GM23248 (cell line): ENCODE measurements around the gene PSMA5. TPM values are rescaled to one million over a fixed set of nuclear protein-coding genes. Genes with fewer than 3 reads are reported as not detected.

Experiments used
- DNase-seq: peaks from one replicate; pipeline ENCODE4 v3.0.0-alpha.2; 2015
- H2AFZ ChIP-seq: fragments of 200-600 bp; sonication (generic); 2 replicates; pipeline ENCODE4 v1.6.1; 2016; ENCODE audit warnings: antibody characterized with exemption
- H3F3A ChIP-seq: fragments of 200-600 bp; sonication (generic); 2 replicates; pipeline ENCODE4 v1.6.1; 2016; ENCODE audit warnings: mild to moderate bottlenecking, antibody characterized with exemption, mixed run types; ENCODE audit not compliant: insufficient read depth
- H3K27ac ChIP-seq: fragments of 200-600 bp; sonication (generic); 2 replicates; pipeline ENCODE4 v1.5.1; 2016; ENCODE audit warnings: mild to moderate bottlenecking
- H3K27me3 ChIP-seq: fragments of 200-600 bp; sonication (generic); replicated peaks from 2 replicates; pipeline ENCODE4 v1.6.1; 2016; ENCODE audit warnings: mild to moderate bottlenecking; ENCODE audit not compliant: insufficient read depth
- H3K36me3 ChIP-seq: fragments of 200-600 bp; sonication (generic); 2 replicates; pipeline ENCODE4 v1.6.1; 2016; ENCODE audit warnings: low read depth, mild to moderate bottlenecking
- H3K4me1 ChIP-seq: fragments of 200-600 bp; sonication (generic); 2 replicates; pipeline ENCODE4 v1.6.1; 2016; ENCODE audit warnings: mild to moderate bottlenecking; ENCODE audit not compliant: insufficient read depth
- H3K4me2 ChIP-seq: fragments of 200-600 bp; sonication (generic); one replicate; pipeline ENCODE4 v1.6.1; 2016; ENCODE audit warnings: mild to moderate bottlenecking; ENCODE audit not compliant: unreplicated experiment
- H3K4me3 ChIP-seq: fragments of 200-600 bp; sonication (generic); 2 replicates; pipeline ENCODE4 v1.5.1; 2016; ENCODE audit warnings: mild to moderate bottlenecking
- H3K79me2 ChIP-seq: fragments of 200-600 bp; sonication (generic); 2 replicates; pipeline ENCODE4 v1.6.1; 2016; ENCODE audit warnings: mild to moderate bottlenecking; ENCODE audit not compliant: insufficient read depth
- H3K9ac ChIP-seq: fragments of 200-600 bp; sonication (generic); 2 replicates; pipeline ENCODE4 v1.6.1; 2016; ENCODE audit warnings: mild to moderate bottlenecking
- H3K9me2 ChIP-seq: fragments of 200-600 bp; sonication (generic); 2 replicates; pipeline ENCODE4 v1.6.1; 2016; ENCODE audit warnings: mixed run types, mild to moderate bottlenecking, moderate library complexity; ENCODE audit not compliant: insufficient read depth
- H3K9me3 ChIP-seq: fragments of 200-600 bp; sonication (generic); one replicate; pipeline ENCODE4 v1.6.1; 2017; ENCODE audit warnings: low read depth
- H4K20me1 ChIP-seq: fragments of 200-600 bp; sonication (generic); 2 replicates; pipeline ENCODE4 v1.6.0; 2016; ENCODE audit not compliant: insufficient read depth
- EZH2 ChIP-seq: fragments of 200-600 bp; sonication (generic); IDR thresholded peaks from 2 replicates; pipeline ENCODE4 v1.6.1; 2018; ENCODE audit warnings: antibody characterized with exemption, mild to moderate bottlenecking; ENCODE audit not compliant: insufficient read depth, poor library complexity, severe bottlenecking
- EZH2phosphoT487 ChIP-seq: fragments of 200-600 bp; sonication (generic); IDR thresholded peaks from 2 replicates; pipeline ENCODE4 v1.6.1; 2018; ENCODE audit warnings: antibody characterized with exemption, moderate library complexity, mild to moderate bottlenecking, low read depth; ENCODE audit not compliant: insufficient read depth
- WGBS, 2 experiments: methylation state at CpG; one replicate each; pipeline ENCODE4 v1.1.6; 2015 to 2017; ENCODE audit warnings: low lambda C conversion rate in 2 of 2, low coverage in 1 of 2; ENCODE audit errors: missing lambda C conversion rate in 2 of 2; 5-methylcytosine and 5-hydroxymethylcytosine counted together
- in situ Hi-C: fragments of 300-500 bp; cut with MboI; formaldehyde crosslinking; loops from 2 replicates; pipeline ENCODE4 v1.15.0; 2020
- polyA plus RNA-seq: library from polyadenylated mRNA; unstranded; fragments of >200 nt; fragmentation: Nextera tagmentation; extraction: Ambion mirVana; gene quantifications from 2 replicates; pipeline ENCODE4 v1.2.1, GENCODE V29; 2016
- total RNA-seq: library from RNA; depleted of rRNA; stranded (reverse); fragments of >200 nt; shearing (Covaris generic); gene quantifications from 2 replicates; pipeline ENCODE4 v1.2.3, GENCODE V29; 2014

Gene PSMA5
- total and polyA plus RNA-seq, 2 experiments from 2014 or later: 53.7 to 94.5 TPM

DNA sequence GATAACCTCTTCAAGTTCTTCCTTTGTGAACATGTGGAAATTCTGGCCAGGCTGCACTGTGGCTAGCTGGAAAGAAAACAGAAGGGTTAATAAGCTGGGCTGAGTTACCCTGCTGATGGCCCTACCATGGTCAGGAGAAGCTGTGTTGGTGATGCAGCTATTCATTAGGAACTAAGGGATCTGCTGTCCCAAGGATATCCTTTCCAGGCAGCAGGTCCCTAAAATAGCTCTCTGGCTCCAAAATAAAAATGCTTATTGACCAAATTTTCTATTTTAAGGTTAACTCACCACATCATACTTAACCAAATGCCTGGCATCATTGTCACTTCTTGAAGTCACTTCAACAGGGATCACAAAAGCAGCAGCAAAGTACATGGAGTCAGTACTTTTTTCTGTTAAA lies 24.2 kb downstream of the PSMA5 start:
- TF ChIP-seq EZH2phosphoT487 (no peak), EZH2 (no peak)

GRCh38 chr1:109400035-109400655 lies 26.1 kb downstream of the PSMA5 start:
- 88 to 89% methylated on average over 3 of the region's 3 CpGs for WGBS, 2 experiments

More for the DNA sequence above, 24.2 kb downstream of the PSMA5 start:
- Histone ChIP-seq H3F3A (peaks cover 29% of the 10 kb centered on the region; the same call in 1 of the 2 replicates), H3K27me3 (no peaks in the 10 kb centered on the region), H3K9me2 (no peaks in the 10 kb centered on the region), H3K9me3 (no peaks in the 10 kb centered on the region), H3K4me2 (no peak overlapping the region), H4K20me1 (no peaks in the 10 kb centered on the region), H3K9ac (no peak overlapping the region), H3K27ac (no peak overlapping the region), H2AFZ (no peak overlapping the region), H3K4me3 (no peak overlapping the region), H3K36me3 (peaks cover 25% of the 10 kb centered on the region; the same call in 1 of the 2 replicates), H3K4me1 (no peaks in the 10 kb centered on the region), H3K79me2 (peaks cover 4% of the 10 kb centered on the region; the same call in 1 of the 2 replicates)
- in situ Hi-C loops: no loop called here
- no peak for DNase-seq

GRCh38 chr1:109399326-109399957 lies 26.8 kb downstream of the PSMA5 start:
- no peak overlapping the region for H3K4me3 ChIP-seq
- no peak overlapping the region for H3K27ac ChIP-seq
- TF ChIP-seq EZH2phosphoT487 (no peak), EZH2 (no peak)
- no peak overlapping the region for H3K4me2 ChIP-seq
- H3K79me2 ChIP-seq: no peaks in the 10 kb centered on the region
- in situ Hi-C loops: loop anchor here (5.0 kb wide), 1 partner anchor 122 kb away; no protein-coding TSS in a partner anchor
- H3K36me3 ChIP-seq: 0 out of 2 replicates have a peak, but pooled peaks cover 15% of the 10 kb centered on the region
- no peak overlapping the region for H2AFZ ChIP-seq
- no peaks in the 10 kb centered on the region for H4K20me1 ChIP-seq
- 6 to 15% methylated on average over 2 of the region's 2 CpGs for WGBS, 2 experiments
- H3K9me3 ChIP-seq: no peaks in the 10 kb centered on the region
- H3K9me2 ChIP-seq: no peaks in the 10 kb centered on the region
- DNase-seq: peak; percentile 51
- H3F3A ChIP-seq: peaks cover 29% of the 10 kb centered on the region
- H3K4me1 ChIP-seq: no peaks in the 10 kb centered on the region
- H3K27me3 ChIP-seq: no peaks in the 10 kb centered on the region
- no peak overlapping the region for H3K9ac ChIP-seq

More at GRCh38 chr1:109400035-109400655, 26.1 kb downstream of the PSMA5 start:
- no peaks in the 10 kb centered on the region for H3K9me2 ChIP-seq
- no peak for DNase-seq
- no peak overlapping the region for H3K4me3 ChIP-seq
- no peak overlapping the region for H3K4me2 ChIP-seq
- H3K9ac ChIP-seq: no peak overlapping the region
- in situ Hi-C loops: no loop called here
- H3K79me2 ChIP-seq: peaks cover 4% of the 10 kb centered on the region; the same call in 1 of the 2 replicates
- TF ChIP-seq EZH2phosphoT487 (no peak), EZH2 (no peak)
- H3K9me3 ChIP-seq: no peaks in the 10 kb centered on the region
- H3K27me3 ChIP-seq: no peaks in the 10 kb centered on the region
- peaks cover 29% of the 10 kb centered on the region for H3F3A ChIP-seq
- no peak overlapping the region for H3K27ac ChIP-seq
- no peak overlapping the region for H2AFZ ChIP-seq
- no peaks in the 10 kb centered on the region for H4K20me1 ChIP-seq
- H3K36me3 ChIP-seq: peaks cover 21% of the 10 kb centered on the region; the same call in 1 of the 2 replicates
- H3K4me1 ChIP-seq: no peaks in the 10 kb centered on the region

DNA sequence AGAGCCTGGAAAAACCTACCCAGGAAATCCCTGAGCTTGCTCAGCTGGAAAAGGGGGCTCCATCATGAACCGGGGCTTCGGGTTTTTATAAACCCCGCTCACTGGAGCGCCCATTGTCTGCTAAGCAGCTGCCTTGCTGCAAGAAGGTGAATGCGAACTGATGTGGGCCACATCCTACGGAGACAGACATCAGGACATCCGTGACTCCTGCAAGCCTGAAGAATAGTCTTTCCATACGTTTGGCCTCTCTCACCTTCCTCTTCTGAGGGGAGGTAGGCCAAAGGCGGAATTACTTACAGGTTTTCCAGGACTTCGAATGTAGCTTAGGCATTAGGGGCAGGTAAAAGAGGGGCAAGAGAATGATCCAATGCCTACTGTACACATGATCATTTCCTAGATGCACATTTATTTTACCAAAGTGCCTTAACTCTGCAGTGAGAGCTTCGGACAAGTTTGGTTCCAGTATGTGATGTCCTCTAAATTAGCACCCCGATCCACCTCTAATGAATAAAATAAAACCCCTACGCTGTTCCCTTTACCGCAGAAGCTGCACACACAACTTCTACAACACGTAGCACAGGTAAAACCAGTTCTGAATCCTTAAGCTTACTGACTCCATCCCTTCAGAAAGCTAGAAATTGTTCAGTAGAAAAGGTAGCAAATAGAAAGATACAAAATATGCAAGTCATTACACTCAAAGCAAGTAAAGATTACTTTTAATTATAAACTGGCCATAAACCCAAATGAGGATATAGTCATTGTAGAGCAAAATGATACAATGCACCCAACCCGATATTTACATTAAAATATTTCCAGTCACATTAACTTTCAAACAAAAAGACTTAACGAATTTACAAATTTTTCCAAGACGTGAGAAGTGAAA lies 27.7 kb downstream of the PSMA5 start:
- Histone ChIP-seq H3K9ac (peak overlapping the region; percentile 40; the same call in 1 of the 2 replicates), H3K4me2 (peak overlapping the region; percentile 93), H3K9me2 (no peaks in the 10 kb centered on the region), H3F3A (peaks cover 29% of the 10 kb centered on the region), H3K4me3 (peak overlapping the region; percentile 71), H4K20me1 (no peaks in the 10 kb centered on the region), H3K27ac (no peak overlapping the region), H3K4me1 (0 out of 2 replicates have a peak, but pooled peaks cover under 1% of the 10 kb centered on the region), H2AFZ (peak overlapping the region; percentile 74), H3K79me2 (no peaks in the 10 kb centered on the region), H3K36me3 (0 out of 2 replicates have a peak, but pooled peaks cover 15% of the 10 kb centered on the region), H3K27me3 (no peaks in the 10 kb centered on the region), H3K9me3 (no peaks in the 10 kb centered on the region)
- in situ Hi-C loops: loop anchor here (5.0 kb wide), 1 partner anchor 121 kb away; no protein-coding TSS in a partner anchor
- WGBS, 2 experiments: 57 to 61% methylated on average over 18 of the region's 18 CpGs
- no peak for DNase-seq
- TF ChIP-seq EZH2phosphoT487 (no peak), EZH2 (no peak)
